GM21367 (cell line): ENCODE data around the gene BCL11A.

Experiments used
- ATAC-seq: cut with Tn5 transposase; IDR thresholded peaks from one replicate; pipeline ENCODE4 v1.9.1; 2021; ENCODE audit not compliant: unreplicated experiment

BCL11A gene

DNA sequence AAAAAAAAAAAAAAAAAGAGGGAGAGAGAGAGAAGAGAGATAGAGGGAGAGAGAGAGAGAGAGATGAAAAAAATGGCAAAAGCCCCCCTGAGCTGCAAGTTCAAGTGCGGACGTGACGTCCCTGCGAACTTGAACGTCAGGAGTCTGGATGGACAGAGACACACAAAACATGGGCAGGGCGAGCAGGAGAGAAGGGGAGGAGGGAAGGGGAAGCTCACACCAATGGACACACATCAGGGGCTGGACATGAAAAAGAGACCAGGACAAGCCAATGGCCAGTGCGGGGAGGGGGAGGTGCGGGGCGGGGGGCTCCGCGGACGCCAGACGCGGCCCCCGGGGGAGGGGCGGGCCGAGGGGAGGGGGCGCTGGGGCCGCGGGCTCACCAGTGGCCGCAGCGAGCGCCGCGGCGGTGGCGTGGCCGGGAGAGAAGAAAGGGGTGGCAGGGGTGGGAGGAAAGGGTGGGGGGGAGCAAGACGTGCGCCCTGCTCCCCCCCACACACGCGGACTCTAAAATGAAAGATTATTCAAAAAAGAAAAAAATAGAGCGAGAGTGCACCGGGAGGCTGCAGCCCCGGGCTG lies at the start of gene BCL11A:
Gene BCL11A (minus strand): TSS at position 160 of the 579 bp plus-strand sequence. CDS start 384 bp downstream, outside the sequence.
- no peak for ATAC-seq

DNA sequence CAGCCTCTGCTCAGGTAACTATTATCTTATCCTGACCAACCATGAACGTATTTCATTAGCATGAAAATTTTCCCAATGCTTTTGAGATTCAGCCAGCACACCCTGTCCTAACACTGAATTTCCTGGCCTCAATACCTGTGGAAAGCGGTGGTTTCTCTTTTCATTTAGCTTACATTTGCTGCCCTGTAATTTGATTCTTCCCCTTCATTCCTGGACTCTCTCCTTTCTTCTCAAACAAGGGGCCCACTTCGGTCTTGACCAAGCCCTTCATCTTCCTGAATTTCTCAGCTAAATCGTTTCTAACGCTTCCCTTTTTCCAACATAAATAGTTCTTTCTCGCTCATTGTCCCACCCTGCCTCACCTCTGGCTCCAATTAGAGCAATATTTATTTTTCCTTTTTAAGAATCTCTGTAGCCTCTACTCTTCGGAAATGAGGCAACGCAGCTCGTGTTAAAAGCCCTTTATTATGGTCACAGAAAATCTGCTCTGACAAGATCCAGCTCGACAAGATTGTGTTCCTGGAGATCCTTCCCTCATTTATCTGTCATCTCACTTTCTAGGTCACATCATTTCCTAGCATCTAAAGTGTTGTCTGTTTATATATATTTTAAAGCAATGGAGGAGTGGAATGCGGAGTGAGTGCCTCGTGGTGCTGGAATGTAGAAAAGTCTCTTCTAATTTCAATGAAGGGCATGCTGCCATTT lies 49.5 kb upstream of the BCL11A start:
- ATAC-seq: no peak

DNA sequence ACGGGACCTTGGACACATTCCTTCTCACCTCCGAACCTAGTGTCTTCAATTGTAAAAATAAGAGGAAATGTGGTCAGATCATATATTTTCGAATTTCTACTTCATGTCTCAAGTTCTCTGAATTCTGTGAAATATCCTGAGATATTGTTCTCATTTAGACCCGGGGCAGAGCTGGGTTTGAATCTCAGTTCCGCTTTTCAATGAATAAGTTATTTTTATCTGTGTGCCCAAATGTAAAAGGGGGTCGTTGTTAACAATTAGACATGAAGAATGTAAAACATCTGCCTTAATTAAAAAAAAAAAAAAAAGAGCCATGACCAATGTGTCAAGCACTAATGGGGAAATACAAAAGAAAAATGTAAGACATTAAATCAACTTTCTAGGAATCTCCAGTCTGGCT lies 48.9 kb upstream of the BCL11A start:
- no peak for ATAC-seq

DNA sequence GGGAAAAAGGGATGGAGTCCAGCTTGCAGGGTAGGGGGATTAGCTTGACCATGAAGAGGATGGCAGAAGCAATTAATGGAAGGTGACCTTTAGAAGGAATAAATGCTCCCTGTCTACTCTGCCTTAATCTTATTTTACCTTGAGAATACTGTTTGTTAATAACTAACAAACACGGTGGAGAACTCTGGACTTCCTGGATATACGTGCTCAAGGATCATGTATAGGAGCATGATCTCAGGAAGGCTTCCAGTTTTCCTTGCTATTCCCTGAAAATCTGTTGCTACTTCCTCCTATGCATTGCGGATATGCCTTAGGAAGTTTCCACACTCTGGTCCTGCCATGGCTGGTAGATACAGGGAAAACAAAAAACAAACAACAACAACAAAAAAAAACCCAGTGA lies 44.8 kb upstream of the BCL11A start:
- no peak for ATAC-seq

DNA sequence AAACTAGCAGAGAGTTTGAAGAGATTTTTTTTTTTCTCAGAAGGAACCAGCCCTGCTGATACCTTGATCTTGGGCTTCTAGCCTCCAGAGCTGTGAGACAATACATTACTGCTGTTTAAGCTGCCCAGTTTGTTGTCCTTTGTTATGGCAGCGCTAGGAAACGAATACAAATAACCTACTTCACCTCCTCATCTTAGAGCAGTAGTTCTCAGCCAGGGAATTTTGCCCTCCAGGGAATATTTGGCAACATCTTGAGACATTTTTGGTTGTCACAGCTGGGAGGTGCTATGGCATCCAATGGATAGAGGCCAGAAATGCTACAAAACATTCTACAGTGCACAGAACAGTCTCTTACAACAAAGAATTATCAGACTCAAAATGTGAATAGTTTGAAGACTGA lies 43.9 kb upstream of the BCL11A start:
- no peak for ATAC-seq

DNA sequence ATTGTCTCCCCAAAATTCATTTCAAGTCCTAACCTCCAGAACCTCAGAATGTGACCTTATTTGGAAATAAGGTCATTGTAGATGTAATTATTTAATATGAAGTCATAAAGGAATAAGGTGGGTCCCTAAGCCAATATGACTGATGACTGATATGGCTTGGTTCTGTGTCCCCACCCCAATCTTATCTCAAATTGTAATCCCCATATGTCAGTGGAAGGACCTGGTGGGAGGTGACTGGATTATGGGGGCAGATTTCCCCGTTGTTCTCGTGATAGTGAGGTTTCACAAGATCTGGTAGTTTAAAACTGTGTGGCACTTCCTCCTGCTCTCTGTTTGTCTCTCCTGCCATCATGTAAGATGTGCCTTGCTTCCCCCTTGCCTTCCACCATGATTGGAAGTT lies 43.0 kb upstream of the BCL11A start:
- ATAC-seq: no peak

DNA sequence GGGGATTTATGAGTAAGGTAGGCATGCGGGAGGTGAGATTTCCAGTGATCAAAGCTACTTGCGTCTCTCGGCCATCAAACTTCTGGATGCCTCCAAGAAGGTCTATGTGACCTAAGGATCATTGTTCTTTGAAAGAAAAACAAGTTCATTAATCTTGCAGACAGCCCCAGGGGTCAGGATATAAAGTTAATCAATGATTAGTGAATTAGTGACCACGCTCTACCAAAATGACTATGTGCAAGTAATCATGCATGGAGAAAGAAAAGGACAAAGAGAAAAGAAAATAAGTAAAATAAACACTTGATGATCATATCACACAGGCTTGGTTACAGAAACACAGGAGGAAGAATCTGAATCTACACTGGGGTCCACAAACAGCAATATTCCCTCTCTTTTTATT lies 42.5 kb upstream of the BCL11A start:
- no peak for ATAC-seq

DNA sequence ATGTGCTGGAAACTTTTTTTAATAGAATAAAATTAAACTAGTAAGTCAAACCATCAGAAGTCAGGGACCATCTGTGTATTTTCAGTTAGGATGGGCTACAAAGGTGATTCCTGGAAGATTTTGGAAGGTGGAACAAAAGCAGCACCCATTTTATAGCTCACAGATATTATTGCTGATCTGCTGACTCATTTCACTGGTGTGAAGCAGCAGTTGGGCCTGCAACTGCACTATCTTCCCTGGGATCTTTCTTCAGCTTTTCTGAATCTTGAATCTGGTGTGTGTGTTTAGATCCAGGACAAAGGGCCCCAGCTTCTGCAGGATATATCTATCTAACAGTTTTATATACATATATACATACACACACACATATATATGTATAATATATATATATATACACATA lies 35.6 kb upstream of the BCL11A start:
- ATAC-seq: no peak

DNA sequence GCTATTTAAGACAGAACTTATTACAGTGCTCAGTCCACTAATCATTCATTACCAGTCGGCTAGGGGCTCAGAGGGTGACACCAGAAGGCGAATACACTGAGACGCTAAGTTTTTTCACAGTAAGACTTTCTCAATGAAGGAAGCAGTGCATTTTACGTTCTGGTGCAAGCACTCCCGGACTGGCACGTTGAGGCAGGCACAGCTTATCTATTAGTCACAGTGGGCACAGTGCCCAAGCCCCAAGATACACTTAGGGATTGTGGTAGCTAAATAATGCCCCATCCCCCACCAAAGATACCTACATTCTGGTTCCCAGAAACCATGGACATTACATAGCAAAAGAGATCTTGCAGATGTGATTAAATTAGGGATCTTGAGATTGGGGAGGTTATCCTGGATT lies 32.6 kb upstream of the BCL11A start:
- no peak for ATAC-seq

DNA sequence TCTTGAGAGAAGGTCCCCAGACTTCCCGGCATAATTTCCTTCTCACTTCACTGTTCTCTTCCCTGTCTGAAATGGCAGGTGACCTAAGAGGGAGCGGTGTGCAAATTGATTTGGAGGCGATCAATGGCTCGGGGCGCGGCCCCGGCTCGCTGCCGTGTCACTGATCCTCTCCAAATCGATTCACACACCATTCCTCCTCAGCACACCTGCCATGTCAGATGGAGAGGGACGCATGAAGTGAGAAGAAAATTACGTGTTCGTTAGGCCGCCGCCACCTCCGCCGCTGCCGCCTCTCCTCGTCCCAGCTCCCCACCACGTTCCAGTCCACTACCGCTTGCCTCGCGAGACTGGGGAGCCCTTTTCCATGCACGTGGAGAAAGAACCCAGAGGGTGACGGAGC lies 31.8 kb upstream of the BCL11A start:
- ATAC-seq: no peak

DNA sequence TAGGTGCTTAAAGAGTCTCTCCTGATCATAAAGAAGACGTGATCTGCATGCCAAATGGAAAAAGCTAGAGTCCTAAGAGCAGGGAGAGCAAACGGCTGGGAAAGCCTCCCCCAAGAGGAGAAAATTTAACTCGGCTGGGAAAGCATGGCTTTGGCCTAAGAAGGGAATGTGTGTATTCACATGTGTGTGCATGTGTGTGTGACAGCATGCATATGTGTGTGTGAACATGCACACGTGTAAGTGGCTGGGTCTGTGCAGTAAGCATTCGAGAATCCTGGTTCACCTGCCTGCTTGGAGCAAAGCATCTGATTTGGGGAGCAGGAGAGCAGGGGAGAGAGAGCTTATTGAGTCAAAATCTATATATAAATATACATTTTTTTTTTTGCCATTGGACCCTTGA lies 30.1 kb upstream of the BCL11A start:
- no peak for ATAC-seq

DNA sequence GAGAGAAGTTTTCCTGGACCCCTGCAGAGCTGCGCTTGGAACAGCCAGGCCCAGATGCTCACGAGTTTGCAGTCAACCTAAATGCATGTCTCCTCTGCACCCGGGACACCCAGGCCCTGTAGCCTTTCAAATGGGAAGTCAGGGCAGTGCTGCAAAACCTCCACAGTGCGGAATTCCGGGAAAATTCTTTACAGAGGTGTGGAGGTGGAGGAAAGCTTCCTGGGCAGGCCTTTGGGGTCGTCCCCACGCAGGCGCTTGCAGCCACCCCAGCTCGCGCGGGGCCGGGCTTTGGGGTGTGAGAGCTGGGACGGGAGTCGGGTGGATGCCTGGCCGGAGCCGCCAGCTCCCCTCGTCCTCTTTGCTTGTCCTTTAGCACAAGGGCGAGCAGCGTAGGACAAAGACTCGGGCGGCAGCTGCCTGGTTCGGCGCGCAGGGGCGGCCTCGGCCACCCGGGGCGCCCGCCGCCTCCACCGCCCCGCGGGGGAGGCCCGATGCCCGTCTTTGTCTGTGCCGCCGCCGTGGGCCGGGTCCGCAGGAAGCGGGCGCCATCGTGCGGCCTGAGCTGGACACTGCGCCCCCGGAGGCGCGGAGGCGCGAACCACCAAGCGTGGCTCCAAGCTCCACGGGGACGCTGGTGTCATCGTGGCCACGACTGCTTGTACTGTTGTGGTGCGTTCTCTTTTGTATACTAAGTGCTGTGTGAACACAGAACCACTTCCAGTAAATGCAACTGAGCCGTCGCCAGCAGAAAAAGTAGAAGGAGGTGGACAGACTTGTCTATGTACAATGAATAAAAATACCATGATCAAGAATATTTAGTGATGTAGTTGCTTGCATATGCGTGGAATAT lies 28.2 kb upstream of the BCL11A start:
- peak; percentile 91 for ATAC-seq

DNA sequence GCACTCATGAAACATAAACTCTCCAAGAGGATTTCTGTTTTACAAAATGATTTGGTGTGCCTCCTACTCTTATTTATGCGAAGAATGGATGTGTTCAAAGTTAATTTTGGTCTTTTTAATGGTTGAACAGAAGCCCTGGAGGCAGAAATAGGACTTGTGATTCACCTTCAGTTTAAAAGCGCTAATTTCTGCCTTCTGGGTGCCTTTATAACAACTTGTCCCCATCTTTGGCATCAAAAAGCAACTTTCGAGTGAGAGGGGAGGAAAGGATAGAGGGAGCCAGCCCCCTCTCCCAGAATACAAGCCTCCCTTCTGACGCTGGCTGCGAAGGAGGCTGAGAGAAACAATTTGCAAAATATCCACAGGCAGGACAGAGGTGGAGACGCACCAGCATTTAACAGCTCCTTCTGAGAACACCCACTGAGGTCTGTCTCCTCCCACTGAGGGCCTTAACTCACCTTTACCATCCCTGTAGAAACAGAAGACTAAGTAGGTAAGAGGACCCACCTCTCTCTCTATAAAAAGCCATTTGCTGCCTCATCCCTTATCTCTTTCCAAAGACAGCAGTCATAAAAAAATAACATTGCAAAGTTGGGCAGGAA lies 24.3 kb upstream of the BCL11A start:
- no peak for ATAC-seq

DNA sequence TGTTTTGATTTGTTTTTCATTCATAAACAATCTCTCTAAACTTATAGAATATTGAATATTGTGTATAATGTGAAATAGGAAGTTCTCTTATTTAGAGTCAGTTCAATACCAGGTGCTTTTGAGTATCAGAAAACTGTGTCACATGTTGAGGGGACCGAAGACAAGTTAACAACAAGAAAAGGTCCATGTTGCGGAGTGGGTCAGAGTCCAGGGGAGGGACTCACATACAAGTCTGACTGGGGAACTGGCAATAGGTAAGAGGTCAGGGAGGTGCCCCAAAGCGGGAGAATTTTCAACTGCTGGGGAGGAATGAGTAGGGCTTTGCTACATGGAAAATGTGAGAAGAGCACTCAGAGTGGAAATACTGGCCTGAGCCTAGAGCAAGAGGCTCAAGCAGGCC lies 19.8 kb upstream of the BCL11A start:
- no peak for ATAC-seq

DNA sequence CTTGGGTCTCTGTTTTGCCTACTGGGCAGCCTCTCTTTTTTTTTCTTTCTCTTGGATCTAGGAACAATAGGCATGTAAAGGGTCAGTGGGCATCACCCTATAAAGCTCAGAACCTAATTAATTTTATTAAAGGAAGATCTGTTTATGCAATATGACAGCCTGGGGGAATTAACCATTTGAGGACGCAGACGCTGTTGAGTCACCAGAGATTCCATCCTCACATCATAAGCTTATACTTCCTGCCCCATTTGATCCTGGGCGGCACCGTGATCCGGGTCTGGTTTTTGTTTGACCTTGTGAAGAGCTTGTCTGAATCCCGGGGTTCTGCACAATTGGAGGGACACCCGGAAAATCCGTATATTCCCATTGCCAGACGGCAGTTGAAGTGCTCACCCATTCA lies 16.8 kb upstream of the BCL11A start:
- no peak for ATAC-seq

DNA sequence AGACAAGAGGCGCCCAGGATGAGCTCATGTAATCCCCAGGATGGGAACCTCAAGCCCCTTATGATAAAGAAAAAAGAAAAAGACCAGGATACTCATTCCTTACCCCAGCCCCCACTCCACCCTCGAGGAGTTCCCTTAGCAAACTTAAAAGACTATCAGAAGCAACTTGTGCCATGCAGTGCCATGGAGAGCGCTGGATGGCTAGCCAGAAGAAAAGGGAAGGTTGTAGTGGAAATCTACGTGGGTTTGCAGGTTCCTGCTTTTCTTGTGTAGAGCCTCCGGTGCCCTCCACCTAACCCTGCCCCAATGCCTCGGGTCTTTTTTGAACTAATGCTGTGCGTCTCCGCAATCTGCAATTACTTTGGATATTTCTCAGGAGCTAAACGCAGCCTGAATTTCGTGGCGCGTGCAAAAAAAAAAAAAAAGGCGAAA lies 16.2 kb upstream of the BCL11A start:
- no peak for ATAC-seq

DNA sequence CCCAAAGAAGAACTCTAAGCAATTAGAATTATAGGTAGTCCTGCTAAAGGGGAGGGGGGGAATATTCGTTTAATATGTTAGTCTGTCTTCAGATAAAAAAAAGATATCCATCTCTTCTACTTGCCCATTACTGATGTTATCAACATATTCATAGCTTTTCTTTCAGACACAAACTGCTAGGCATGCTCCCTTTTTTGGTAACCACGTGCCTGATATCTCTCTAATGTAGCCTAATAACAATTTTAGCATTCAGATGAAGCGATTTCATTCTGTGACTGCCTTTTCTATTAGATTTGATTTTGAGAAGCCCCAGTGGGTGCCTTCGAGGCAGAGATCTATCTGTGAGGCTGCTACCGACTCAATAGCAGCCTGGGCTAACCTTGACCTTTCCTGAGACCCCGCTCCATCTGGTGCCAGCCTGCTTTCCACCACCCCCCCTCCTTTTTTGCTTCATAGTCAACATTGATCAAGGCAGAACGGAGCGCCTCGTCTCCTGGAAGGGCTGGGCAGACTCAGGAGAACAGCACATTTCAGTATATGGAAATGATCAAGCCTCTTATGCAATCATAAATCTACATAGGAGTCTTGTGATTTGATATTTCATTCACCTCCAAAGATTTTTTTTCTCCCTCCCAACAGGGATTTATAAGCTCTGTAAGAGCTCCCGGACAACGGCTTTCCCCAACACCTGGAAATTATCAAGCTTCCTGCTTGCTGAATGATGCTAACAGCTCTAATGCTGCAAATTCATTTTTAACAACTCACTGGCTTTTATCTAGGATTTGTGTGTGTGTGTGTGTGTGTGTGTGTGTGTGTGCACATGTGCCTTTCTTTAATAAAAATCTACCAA lies 14.7 kb upstream of the BCL11A start:
- no peak for ATAC-seq

DNA sequence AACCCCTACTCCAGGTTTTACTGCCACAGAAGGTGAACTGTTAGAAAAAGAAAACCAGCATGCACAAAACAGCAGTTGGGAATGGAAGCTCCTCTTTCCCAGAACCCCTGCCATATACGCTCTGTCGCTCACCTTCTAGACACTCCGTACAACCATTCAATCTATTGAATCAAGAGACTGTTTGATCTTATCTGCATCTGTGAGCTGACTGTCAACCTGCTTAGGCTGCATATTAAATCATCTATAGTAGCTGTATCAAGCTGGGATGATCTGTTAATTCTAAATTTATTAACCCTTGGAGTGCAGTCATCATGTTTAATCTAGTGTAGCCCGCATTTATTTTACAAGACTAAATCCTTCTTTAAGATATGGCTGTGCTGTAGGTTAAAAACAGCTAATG lies 13.6 kb upstream of the BCL11A start:
- no peak for ATAC-seq

DNA sequence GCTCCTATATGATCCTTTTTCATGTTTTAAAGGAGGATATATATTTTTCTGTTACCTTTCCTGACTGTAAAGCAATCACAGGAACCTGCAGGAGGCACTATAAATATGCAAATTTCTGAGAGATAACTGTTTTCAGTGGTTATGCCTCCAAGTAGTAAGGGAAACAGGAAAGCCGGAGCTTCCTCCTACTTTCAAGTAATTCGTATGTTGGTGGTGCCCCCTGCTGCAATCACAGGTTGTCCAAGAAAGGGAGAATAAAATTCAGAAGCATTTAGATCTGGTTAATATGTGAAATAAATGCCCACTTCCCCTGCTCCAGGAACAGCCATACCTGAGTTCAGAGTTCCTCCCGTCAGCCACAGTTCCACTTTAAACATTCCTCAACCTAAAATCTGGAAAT lies 12.0 kb upstream of the BCL11A start:
- ATAC-seq: no peak

DNA sequence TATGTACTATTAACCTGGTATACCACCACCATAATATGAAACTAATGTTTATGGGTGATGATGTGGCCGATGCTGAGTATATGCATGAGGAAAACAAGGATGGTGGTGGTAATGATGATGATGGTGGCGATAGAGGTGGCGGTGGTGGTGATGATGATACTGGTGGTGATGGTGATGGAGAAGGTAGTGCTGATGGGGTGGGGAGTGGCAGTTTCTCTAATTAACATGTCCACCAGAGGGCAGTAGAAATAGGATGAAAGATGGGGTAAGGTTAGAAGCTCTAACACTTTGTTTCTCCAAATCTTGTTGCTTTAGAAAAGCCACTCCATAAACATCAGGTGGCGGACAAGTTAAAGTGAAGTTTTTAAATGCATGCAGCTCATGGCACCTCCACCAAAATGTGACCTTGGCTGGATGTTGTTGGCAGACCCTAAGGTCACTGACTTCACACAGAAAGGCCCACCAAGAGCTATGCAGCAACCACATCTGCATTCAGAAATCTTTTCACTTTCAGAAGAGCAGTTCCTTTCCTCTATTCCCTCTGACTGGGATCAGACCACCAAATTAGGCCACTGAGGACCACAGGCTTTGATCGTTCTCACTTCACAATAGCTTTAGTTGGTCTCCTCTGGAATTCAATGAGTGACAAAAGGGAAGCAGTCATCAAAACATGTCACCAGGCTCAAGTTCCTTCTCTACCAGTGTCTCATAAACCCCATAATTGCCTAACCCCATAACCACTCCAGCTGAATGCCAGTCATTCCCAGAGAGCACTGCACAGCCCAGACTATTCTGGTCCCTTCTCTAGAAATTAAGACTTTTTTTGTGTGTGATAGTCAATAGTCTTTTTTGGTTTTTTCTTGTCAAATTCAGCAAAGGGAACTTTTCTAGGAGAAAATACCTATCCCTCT lies 7.5 kb upstream of the BCL11A start:
- ATAC-seq: no peak
